ENCODE results near the gene CNTD1.

The CNTD1 gene

DNA sequence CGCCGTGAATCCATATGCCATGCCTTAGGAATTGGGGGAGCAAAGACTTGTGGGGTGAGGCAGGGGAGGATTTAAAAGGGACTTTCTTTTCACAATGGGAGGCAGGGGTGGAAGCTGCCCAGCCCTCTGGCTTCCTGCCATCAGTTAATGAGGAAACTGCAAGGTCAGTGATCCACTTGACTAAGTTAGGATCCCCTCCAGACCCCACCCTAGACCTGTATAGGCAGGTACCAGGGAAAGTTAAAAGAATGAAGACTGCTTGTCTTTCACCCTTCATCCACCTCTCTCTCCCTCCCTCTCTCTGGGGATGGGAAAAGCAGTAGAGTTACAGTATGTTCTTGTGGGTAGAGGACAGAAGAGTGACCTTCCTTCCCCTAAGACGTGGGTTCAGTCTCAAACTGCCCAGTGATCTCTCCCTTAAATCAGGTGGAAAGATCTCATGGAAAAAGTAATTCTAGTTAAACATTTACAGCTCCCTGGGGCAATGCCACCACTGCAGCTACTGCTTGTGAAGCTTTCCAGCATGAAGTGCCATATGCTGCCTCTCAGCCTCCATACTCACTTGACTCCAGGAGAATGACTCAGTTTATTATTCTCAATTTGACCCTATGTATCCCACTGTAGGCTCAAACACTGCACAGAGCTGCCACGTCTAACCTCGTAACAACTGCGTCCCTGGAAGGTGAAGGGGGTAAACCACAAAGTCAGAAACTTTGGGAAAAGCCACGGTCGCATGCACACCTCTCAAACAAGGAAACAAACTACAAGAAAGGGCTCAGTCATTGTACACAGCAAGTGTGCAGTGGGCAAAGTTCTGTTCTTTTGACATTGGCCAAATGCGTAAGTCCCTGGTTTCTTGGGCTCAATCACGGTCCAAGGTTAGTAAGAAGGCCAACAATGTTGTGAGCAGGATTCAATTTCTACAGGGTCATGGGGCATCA is 1.3 kb upstream of the CNTD1 start:
- H3K27ac ChIP-seq = peak overlapping the region in 9 of 21 experiments; percentile 65 to 85 (median 79)
- peak overlapping the region; percentile 69 to 93 (median 79) for H3K4me3 ChIP-seq

DNA sequence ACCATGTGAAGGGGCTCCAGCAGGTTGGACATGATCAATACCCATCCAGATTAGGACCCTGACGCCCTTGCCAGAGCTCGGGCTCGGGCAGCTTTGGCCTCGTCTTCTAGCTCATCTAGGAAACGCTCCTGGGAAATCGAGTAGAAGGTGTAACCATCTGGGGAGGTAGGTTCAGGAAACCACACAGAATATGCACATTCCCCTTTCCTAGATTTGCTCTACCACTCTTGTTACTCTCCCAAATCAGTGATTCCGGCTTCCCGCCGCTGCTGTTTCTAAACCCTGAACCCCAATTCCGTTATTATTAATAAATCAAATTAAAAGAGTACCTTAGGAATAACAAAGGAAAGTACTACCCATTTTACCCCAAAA is 664 bp upstream of the CNTD1 start:
- peak overlapping the region; percentile 35 to 86 (median 79) for H3K27ac ChIP-seq
- H3K4me3 ChIP-seq = peak overlapping the region; percentile 69 to 93 (median 79)

DNA sequence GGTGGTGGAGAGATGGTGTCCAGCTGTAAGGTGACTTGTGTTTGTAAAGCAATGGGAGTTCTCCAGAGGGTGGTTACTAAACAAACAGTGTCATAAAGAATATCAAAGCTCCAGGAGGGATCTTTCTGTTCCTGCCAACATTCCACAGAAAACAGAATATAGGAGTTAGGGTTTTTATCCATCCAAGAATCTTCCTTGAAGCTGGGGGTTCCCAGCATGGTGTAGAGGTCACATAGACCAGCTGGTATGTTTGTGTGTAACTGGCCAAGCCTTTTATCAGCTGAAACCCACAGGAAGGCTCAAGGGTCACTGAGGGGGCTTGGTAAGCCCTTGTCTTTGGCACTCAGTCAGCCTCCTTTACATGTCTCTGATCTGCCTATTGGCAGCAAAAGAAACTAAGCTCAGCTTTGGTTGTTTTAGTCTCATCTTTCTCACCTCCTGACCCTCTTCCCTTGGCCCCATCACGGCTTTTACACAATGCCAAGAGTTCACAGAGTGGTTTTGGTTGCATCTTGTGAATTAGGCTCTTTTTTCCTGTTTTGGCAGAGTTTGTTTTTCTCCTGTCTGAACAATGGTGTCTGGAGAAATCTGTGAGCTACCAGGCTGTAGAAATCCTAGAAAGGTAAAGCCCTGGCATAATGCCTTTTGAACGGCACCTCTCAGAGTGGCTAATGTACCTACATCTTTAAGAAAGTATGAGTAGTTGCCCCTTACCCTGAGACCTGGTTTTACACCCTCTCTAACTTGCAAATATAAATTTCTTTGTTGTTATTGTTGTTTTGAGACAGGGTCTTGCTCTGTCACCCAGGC is 4.6 kb downstream of the CNTD1 start:
- Histone ChIP-seq H3K4me3 (no peak overlapping the region), H3K27ac (no peak overlapping the region)

DNA sequence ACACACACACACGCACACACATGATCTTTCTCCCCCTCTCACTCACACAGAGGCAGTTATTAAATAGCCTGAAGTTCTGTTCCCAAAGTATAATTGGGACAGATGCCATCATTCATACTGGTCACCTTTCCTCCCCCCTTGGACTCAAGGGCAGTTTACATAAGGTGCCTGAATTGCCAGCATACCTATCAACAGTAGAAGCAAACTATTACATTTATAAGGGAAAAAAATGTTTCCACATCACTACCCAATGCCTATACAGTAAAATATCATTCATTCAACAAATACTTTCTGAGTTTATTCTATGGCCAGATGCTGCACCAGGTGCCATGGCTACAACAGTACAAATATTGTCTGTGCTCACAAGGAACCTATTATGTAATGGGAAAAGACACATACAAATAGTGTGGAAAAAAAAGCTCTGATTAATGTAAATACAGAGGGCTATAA is 6.3 kb downstream of the CNTD1 start:
- no peak overlapping the region for H3K4me3 ChIP-seq
- no peak overlapping the region for H3K27ac ChIP-seq

DNA sequence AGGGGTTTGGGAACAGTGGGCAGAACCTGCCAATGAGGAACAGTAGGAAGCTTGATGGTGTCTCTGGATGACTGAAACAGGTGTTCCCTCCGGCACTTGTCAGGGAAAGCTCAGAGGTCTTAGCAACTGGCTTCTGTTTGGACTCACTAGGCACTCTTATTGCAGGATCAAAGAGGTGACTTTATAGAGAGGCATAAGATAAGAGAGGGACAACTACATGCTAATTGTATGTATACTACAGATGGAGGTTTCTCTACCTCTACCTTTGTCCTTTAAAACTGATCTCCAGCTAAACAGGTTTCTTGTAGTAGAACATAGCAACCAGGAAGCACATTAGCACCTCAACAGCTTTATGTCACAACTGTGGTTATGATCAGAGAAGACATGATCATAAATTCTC is 7.6 kb downstream of the CNTD1 start:
- Histone ChIP-seq H3K27ac (no peak overlapping the region), H3K4me3 (no peak overlapping the region)

DNA sequence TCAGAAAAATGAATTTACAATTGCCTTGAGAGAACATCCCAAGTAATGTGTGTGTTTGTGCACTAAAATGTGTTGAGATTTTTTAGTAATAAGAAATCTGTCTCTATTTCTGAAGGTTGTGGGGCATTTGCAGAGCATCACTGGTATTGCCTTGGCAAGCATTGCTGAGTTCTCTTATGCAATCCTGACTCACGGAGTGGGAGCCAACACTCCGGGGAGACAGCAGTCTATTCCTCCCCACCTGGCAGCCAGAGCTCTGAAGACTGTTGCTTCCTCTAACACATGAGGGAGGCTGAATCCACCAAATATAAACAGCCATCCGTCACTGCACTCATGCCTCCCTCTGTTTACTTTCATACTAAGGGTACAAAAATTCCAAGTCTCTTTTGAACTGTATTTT is 10.6 kb downstream of the CNTD1 start:
- Histone ChIP-seq H3K4me3 (no peak overlapping the region), H3K27ac (peak overlapping the region in 1 of 21 experiments; percentile 32)

DNA sequence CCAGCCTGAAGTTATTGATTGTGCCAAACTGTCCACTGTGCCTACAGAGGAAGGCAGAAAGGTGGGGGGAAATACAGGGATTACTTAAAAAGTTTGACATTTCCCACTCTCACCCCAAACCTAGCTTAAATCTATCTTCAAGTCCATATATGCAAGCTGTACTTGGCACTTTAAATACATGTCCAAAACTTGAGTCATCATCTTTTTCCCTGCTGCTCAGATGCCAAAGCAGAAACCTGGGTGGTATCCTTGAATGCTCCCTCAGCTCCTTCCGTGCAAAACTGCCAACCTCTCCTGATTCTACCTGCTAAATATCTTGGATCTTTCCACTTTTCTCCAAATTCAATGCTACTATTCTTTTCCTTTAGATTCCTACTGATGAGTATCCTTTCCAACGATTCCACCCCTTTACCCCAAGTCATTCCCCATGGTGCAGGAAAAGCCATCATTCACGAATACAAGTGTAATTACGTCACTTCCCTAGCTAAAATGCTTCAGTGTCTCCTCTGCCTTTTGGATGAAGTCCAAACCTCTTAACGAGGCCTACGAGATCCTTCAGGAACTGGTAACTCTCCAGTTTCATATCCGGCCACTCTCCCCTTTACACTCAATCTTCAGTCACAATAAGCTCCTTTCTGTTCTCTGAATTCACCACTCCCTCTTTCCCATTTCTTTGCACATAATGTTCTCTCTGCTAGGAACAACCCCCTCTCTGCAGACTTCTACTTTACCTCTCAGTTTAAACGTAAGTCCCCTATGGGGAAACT is 16.2 kb downstream of the CNTD1 start:
- Histone ChIP-seq H3K27ac (no peak overlapping the region), H3K4me3 (no peak overlapping the region)

DNA sequence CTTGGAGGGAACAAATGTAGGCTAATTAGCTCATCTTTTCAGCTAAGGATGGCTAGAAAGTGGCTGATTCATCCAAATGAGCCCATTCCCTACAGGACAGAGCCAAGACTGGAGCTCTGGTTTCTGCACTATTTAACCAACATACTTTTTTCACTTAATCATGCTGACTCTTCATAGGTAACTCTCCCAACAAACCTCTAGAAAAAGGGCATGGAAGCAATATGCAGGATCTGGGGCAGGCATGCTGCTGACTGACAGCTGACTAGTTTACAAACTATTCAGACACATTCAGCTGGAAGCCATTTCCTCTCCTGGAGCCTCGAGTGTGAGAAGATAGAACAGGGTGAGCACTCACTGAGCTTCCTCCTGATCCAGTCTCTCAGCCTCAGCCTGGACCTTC is 19.2 kb downstream of the CNTD1 start:
- no peak overlapping the region for H3K4me3 ChIP-seq
- H3K27ac ChIP-seq = no peak overlapping the region

DNA sequence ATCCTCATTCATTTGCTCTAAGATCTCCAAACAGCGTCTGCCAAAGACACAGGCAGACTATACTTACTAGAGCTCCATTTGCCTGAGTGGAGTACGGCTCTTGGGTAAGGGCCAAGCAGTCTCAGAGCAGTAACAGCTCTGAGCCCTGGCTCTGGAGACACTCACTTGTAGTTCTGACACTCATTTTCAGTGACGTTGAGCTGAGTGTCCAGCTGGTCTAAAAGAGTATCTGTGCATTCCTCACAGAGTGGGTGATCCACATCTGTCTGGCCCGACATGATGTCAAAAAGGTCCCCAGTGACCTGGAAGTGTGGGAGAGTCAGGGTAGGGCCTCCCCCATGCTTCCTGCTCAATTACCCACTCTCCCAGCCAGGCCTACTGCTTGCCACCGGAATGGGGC is 19.7 kb downstream of the CNTD1 start:
- Histone ChIP-seq H3K27ac (no peak overlapping the region), H3K4me3 (no peak overlapping the region)

DNA sequence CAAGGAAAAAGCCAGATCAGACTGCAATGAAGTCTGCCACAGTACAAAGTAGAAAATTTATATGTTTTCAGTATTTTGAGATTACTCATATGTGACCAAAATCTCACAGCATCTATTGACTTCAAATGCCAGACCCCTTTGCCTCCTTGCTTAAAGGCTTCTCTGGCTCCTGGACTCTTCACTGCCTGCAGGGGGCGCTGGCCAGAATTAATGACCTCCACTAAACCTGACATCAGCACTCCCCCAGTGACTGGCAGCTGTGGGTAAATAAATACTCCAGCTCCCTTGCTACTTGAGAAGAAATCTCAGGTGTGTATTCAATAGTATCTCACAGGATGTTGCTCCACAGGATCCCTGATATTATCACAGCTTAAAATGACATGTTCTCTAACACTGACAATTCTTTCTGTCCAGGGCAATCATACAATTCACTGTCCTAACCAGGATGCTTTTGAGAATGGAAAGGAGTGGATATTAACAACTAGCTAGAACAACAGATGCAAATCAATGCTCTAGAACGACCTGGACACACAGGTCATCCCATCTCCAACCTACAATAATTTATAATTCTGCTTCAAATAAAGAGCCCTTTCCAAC is 21.4 kb downstream of the CNTD1 start:
- no peak overlapping the region for H3K27ac ChIP-seq
- no peak overlapping the region for H3K4me3 ChIP-seq

DNA sequence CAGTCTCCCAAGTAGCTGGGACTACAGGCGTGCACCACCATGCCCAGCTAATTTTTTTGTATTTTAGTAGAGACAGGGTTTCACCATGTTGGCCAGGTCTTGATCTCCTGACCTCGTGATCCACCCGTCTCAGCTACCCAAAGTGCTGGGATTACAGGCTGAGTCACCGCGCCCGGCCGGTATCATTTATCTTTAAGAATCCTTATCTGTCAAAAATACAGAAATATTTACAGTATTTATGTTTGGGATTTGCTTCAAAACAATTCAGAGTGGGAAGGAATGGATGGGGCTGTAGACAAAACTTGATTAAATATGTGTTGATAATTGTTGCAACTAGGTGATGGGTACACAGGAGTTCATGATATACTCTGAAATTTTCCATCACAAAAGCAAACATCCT is 22.5 kb downstream of the CNTD1 start:
- H3K4me3 ChIP-seq = no peak overlapping the region
- no peak overlapping the region for H3K27ac ChIP-seq

DNA sequence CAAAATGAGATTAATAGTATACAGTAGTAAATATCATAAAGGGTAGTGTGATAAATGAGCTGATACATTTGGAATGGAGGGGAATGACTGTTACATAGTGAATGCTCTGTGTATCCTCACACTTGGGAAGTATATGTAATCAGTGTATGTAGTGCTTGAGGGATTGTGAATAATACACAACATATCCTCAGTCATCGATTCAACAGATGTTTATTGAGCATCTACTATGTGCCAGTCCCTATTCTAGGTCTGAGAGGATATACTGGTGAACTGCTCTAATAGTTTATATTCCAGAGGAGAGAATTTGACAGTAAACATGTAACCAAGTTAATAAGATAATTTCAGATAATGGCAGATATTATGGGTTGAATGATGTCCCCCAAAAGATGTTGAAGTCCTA is 28.8 kb downstream of the CNTD1 start:
- Histone ChIP-seq H3K4me3 (no peak overlapping the region), H3K27ac (no peak overlapping the region)

DNA sequence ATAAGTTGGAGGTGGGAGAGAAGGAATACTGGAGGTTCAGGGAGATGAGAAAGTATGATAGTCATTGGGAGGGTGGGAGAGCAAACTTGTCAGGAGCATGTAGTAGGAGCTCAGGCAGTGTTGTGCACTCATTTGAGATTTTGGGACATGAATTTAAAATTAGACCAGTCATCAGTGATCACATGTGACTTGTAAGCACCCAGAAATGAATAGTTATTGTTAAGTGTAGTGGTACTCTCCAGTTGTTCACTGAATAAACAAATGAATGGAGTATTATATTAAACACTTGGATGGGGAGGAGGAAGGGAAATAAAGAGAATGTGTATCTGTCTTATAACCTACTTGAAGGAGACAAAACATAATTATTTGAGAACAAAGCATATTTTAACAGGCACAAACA is 32.3 kb downstream of the CNTD1 start:
- Histone ChIP-seq H3K27ac (no peak overlapping the region), H3K4me3 (no peak overlapping the region)

DNA sequence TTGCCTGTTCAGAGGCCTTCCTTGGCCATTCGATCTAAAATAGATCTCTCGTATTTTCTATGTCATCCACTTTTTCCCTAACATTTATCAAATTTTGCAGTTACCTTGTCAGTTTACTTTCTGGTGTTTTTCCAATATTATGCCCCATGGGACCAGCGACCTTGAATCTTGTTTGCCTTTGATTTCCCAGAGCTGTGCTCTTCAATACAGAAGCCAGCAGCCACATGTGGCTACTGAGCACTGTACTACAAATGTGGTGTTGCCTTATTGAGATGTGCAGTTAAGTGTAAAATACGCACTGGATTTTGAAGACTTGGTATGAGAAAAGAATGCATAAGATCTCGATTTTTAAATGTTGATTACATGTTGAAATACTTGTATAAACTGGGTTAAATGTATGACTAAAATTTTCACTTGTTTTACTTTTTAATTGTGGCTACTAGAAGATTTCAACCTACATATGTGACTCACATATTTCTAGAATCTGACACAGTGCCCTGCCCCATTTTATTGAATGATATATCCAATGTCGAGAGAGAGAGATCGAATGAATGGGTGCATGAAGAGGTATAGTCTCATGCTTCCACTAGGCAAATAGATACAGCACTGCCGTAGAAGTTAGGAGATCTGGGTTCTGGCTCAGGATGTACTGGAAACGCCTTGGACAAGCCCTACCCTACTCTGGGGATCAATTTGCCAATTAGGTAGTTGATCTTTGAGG is 33.7 kb downstream of the CNTD1 start:
- peak overlapping the region; percentile 70 to 99 (median 92) for H3K27ac ChIP-seq

DNA sequence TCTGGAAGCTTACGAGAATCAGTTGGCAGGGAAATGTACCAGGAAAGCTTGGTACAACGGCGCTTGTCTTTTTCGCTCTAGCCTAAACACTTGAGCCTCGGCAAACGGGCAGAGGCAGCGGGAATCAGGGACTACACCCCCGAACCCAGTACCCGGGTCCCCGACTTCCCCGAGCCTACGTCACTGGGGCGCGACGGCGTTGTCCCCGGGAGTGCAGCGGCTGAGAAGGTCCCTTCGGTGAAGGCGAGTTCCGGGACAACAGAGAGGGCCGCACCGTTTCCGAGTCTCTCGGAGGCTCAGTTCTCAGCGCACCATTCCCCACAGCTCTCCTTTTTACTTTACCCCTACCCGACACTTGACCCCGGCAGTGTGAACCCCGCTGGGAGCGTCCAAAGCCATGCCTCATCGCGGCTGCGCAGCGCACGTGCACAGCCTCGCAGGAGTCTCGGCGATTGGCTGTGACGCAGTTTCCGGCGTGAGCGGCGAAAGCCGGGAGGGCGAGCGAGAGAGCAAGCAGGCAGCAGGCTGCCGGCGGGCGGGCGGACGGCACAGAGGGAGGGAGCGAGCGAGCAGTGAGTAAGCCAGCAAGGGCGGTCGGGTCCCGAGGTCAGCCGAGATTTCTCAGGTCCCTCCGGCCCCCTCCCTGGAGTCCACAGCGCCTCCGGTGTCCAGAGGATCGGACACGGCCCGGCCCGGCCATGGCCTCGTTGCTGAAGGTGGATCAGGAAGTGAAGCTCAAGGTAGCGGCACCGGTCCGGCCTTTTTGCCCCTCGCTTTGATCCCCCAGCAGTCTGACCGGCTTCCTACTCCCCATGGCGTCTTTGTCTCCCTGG is 34.5 kb downstream of the CNTD1 start, which contains the start of gene PSME3:
Gene PSME3 (plus strand): TSS at position 464 of the 833 bp plus-strand sequence. CDS start 235 bp downstream, at position 699.
- H3K27ac ChIP-seq = peak within 1 kb of the TSS; percentile 70 to 99 (median 92)

More for the DNA sequence above, 33.7 kb downstream of the CNTD1 start:
- H3K4me3 ChIP-seq = peak overlapping the region; percentile 71 to 98 (median 93)

DNA sequence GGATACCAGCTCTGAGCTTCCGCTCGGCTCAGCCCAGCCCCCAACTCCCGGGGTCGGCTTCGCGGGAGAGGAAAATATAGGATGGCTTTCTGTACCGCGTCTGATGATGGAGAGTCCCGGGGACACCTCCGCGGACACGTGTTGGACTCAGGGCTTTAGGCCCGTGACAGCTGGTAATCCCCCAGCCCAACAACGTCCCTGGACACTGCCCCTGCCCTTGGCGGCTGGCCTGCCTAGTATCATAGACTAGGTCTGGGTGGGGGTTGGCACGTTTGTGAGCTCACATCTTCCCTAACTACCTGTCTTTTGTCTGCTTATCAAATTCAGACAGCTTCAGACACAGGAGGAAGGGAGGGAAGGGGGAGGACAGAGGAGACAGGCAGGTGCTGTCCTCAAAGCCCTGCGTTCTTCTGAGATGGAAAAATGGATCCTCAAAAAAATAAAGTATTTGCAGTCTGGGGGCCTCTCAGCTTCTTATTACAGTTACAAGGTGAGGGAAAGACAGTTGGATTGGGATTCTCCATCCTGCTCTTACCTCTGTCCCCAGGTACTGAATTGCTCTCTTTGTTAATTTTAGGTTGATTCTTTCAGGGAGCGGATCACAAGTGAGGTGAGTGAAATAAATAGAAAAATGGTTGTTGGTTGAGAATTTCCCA is 35.2 kb downstream of the CNTD1 start:
- peak overlapping the region; percentile 70 to 99 (median 92) for H3K27ac ChIP-seq
- H3K4me3 ChIP-seq = peak overlapping the region; percentile 71 to 98 (median 93)

More for the DNA sequence above, 34.5 kb downstream of the CNTD1 start, which contains the start of gene PSME3:
- H3K4me3 ChIP-seq = peak within 1 kb of the TSS; percentile 71 to 98 (median 93)

DNA sequence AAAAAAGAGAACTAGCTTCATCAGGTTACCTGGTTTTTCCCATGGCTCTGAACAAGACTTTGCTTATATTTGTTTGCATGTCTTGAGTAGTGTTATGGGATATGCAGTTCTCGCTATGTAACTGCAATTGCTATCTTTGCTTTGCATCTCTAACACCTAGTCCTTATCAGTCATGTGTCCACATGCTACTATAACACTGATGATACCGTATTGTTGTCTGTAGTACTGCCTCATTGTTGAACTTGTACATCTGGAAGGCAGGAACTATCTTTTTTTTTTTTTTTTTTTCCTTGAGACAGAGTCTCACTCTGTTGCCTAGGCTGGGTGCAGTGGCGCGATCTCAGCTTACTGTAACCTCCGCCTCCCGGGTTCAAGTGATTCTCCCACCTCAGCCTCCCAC is 37.1 kb downstream of the CNTD1 start:
- Histone ChIP-seq H3K4me3 (no peak overlapping the region), H3K27ac (no peak overlapping the region)
